DND-41 (cell line): ENCODE results near the gene TGM2.

Experiments
- EZH2 ChIP-seq: IDR thresholded peaks from 3 replicates; pipeline ENCODE4 v1.6.1; 2012; ENCODE audit warnings: borderline replicate concordance, low read depth, mild to moderate bottlenecking, moderate library complexity, low read length, inconsistent platforms; ENCODE audit not compliant: severe bottlenecking
- TF ChIP-seq, protein P1 (sequence below): IDR thresholded peaks from 2 replicates; pipeline ENCODE4 v1.5.1; 2012; ENCODE audit warnings: borderline replicate concordance, low read length, moderate library complexity, mild to moderate bottlenecking; ENCODE audit not compliant: poor library complexity, severe bottlenecking; ENCODE audit errors: extremely low read depth

DNA sequence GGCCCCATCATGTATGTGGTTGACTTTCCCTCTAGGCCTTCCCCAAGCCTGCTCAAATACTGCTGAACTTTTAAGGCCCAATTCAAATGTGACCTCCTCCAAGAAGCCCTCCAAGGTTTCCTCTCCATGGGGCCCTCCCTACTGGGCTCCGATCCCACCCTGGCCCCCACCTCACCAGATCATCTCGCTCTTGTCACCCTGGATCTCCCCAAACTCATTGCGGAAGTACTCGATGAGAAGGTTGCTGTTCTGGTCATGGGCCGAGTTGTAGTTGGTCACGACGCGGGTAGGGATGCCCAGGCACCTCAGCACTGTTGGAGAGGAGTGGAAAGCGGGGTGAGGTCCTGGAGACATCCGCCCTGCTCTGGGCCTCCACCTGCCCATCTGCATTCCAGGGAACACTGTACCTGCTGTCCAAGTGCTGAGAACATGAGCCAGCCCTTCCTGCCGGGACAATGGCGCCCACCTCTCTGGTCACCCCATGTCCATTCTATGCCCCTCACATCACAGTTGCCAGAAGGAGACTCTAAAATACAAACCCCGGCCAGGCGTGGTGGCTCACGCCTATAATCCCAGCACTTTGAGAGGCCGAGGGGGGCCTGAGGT, 23.1 kb downstream of the TGM2 start:
- TF ChIP-seq, protein P1, sequence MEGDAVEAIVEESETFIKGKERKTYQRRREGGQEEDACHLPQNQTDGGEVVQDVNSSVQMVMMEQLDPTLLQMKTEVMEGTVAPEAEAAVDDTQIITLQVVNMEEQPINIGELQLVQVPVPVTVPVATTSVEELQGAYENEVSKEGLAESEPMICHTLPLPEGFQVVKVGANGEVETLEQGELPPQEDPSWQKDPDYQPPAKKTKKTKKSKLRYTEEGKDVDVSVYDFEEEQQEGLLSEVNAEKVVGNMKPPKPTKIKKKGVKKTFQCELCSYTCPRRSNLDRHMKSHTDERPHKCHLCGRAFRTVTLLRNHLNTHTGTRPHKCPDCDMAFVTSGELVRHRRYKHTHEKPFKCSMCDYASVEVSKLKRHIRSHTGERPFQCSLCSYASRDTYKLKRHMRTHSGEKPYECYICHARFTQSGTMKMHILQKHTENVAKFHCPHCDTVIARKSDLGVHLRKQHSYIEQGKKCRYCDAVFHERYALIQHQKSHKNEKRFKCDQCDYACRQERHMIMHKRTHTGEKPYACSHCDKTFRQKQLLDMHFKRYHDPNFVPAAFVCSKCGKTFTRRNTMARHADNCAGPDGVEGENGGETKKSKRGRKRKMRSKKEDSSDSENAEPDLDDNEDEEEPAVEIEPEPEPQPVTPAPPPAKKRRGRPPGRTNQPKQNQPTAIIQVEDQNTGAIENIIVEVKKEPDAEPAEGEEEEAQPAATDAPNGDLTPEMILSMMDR, result no peak
- TF ChIP-seq EZH2, result no peak
